CMK (cell line): ENCODE results near the gene ASIC2.

ENCODE experiments used
- DNase-seq: peaks from one replicate; pipeline ENCODE4 v3.0.0-alpha.2; 2010; ENCODE audit warnings: low read depth

Gene ASIC2

DNA sequence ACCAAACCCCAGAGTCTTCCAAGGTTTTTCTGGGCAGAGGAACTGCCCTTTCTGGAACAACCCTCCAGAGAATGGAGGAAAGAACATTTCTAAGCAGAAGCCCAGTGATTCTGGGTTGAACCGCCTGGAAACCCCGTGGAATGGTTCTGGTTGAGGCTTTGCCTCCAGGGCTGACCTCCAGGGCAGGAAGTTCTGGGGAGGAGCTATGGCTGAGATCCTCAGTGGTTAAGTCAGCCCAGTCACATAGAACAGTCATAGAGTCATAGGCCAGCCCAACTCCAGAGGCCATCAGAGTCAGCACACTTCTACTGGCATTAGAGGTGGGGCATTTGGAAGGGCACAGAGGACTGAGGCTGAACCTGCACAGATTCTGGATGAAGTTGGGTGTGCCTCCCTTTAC, 235.5 kb downstream of the ASIC2 start:
- DNase-seq, result no peak

DNA sequence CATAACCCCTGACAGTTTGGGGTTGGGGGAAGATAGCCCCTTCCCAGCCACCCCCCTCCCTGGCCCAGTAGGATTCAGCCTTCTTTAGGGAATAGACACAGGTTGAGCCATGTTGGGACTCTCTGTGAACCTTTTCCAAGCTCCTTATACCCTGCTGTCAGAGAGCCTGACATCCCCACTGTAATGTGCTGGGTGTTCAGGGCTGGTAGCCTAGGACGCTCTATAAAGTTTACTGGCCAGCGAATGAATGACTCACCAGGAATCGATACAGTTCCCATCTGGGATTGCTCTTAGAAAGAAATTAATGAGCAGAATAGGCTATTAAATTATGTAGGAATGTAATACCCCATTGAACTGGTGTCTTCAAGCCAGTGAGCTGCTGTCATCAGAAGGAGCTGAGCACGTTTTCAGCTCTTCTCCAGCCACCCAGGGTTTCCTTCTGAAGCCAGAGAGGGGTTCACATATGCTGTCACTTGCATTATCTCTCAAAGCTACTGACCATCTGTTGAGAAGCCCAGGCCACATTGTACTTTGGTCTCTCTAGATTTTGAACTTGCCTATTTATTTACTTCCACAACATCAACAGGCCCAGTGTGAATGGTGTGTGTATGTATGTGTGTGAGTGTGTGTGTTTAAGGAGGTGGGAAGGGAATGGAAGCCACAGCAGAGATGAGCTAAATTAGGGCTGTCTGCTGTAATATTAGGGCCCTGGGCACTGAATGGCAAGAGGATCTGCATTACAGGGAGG, 236.5 kb downstream of the ASIC2 start:
- no peak for DNase-seq

DNA sequence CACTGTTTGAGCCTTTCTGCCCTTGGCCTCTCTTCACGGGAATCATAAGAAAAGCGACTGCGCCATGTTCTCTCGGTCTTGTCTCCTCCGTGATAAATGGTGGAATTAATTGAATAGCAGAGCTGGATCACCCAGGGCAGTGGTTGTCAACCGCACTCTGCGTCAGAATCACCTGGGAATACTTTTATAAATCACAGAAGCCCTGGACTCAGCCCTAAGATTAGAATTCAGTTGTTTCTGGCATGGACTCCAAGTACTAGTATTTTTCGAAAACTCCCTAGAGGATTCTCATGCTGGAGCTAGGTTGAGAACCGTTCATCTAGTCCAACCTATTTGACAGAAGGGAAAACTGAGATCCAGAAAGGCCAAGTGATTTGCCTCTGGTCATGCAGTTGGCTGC, 237.3 kb downstream of the ASIC2 start:
- no peak for DNase-seq

DNA sequence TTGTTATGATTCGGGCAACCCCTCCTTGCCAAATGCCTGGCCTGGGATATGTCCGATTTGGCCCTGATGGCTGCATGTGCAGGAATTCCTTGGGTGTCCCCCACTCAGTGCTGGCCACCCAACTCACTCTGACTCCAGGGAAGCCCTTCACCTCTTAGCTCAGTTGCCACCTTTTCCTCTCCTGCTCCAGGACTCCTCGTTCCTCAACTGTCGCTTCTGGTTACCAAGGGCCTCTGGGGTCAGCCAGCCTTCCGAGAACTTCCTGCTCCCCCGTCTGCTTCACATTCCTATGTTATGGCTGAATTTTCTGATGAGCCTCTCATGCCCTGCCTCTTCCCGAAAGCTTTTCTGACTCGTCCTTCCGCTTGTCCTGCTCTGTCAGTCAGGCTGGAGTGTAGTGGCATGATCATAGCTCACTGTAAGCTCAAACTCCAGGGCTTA, 237.9 kb downstream of the ASIC2 start:
- DNase-seq, result no peak

DNA sequence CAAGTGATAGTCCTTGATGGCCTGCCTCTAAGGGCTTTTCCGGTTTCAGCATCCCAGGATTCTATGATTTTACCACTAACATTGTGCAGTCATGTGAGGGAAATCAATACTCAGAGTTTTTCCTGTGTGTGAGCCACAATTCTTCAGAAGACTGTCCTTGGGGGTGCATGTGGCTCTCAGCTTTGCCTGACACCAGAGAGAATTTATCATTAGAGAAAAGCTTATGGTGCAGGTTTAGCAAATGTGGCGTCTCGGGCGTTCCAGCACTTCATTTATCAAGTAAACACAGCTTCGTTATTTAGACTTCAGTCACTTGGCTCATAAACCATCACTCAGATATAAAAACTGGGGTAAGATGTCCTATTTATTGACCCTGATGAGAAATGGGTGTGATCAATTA, 238.7 kb downstream of the ASIC2 start:
- DNase-seq, result no peak

DNA sequence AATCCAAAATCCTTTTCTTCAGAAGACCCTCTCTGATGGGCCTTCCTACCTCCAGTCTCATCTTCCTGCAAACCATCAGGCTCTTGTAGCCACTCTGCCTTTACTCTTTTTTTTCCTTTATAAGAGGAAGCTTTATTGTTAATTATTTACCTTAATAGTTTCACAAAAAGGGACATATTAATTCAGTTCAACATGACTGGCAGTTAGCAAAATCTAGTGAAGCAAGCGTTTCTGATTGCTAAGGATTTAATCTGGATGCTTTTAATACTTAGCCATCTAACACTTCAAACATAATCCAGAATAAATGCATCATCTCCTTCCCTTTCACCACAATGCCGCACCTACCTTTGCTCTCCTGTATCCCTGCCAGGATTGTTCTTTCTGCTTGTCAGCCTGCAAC, 239.4 kb downstream of the ASIC2 start:
- DNase-seq, result no peak

DNA sequence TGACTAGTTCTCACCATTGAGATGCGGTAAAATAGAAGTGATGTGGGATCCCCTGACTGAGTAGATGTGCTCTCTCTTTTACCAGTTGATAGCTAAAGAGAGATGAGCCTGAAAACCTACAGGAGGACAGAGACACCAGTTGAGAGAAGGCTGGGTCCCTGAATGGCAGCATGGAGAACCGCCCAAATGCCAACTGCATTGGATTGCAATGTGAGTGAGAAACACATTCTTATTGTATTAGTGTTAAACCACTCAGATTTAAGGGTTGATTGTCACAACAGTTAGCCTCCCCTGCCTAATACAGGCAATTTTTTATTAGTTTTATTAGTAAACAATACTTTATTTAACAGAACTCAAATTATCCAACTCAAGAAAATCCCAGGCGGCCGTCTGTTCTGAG, 240.2 kb downstream of the ASIC2 start:
- DNase-seq, result no peak

DNA sequence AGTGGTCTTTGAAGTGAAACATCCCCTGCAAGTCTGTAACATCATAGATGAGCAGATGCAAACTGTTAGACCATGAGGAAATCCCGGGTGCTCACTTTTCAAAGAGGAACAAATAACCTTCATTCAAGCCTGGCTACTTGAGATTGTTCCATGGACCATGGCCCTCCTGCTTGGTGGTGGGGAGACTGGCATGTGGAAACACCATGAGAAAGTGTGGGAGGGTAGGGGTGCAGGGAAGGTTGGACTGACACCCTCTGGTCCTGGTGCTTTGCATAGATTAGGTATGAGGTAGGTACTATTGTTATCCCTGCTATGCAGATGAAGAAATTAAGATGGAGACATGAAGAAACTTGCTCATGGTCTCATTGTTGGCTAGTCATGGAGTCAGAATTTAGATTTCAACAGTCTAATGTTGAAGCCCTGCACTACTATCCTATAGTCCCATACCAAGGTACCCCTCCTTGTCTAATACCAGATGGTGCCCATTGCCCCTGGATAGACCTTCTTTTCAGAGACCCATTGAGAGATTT, 242.4 kb downstream of the ASIC2 start:
- DNase-seq, result no peak

DNA sequence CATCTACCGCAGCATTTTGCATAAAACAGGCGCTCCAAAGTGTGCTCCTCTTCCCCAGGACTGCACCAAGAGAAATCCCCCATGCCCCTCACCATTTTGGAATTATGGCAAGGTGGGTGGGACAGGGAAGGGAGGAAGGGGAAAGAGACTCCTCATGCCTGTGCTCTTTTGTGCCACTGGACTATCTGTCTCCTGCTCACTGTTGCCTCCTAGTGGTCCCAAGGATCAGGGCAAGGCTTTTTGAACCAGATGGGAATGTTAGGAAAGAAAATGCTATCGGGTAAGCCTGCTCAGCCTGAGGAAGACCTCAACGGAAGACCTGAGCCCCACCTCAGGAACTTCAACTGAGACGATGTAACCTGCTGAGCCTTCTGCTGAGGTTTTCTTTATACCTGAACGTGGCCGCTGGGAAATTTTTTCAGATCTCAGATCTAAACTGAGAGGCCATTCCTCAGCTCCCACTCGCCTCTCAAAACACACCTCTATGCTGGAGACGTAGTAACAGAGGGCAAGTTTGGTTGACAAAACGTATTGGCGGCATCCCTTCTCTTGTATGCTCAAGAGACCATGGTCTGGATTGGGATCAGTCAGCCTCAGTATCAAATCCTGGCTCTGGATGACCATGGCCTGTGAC, 243.2 kb downstream of the ASIC2 start:
- DNase-seq, result peak; percentile 33

DNA sequence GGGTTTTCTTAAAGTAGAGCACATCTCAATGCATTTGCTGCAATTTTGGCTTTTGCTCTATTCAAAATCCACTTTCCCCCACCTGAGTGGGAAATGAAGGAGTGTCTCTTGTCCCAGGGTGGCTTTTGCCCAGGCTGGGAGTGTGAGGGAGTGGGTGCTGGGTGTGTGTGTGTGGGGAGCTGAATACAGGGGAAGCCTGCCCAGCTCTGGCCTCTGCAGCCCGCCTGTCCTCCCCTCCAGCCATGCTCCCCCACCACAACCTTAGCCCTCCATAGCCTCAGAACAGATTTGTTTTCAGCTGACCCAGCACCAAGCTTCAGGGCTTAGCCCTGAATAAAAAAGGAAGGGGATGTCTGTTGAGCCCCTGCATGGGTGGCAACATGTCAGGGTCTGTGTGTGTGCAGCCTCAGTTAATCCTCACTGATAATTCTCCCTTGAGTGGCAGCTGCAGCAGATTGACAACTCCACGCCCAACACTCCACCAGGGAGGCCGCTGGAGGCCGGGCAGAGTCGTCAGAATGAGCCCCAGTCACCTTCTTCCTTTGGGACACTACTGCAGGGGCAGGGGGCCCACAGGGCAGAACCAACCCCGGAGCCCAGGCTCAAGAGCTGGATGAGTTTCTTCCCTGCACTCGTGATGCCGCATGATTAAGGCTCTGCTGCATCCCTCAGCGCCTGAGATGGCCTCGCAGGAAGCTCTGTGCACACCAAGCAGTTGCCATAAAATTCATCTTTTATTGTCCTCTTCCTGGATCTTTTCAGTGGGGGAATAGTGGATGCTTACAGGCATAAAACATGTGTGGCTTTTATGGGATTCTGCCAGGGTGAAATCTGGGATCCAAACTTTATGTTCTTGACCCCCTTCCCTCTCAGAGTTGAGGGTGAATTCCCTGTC, 246.5 kb downstream of the ASIC2 start:
- no peak for DNase-seq

DNA sequence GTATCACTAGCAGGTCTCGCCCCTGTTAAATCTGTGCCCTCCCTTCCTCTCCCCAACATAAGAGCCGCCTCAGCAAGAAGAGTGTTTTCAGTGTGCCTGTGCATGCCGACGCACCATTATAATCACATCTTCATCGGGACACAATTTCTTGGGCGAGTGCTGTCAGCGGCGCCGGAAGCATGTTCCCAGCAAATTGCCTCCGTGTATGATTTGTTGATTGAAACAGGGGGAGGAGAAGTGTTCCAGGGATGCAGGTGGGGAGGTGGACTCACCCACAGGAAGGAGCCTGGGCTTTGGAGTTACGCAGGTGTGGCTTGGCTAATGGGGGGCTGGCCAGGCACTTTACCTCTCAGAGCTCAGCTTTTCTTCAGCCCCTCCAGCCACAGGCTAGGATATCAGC, 247.9 kb downstream of the ASIC2 start:
- DNase-seq, result no peak

DNA sequence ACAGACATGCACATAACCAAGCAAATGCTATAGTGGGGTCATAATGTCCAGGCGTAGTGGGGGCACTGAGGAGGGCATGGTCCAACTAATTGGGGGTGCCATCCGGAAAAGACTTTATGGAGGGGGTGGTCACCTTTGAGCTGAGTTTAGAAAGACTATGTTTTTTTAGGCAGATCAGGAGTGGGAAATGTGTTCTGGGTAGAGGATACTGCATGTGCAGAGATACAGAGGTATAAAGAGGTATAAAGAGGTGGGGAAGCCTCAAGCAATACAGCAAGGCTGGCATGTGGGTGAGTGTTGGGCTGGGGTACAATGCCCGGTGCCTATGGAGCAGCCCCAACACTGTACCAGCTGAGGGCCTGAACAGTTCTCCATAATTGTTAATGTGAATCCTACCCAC, 248.3 kb downstream of the ASIC2 start:
- DNase-seq, result no peak

DNA sequence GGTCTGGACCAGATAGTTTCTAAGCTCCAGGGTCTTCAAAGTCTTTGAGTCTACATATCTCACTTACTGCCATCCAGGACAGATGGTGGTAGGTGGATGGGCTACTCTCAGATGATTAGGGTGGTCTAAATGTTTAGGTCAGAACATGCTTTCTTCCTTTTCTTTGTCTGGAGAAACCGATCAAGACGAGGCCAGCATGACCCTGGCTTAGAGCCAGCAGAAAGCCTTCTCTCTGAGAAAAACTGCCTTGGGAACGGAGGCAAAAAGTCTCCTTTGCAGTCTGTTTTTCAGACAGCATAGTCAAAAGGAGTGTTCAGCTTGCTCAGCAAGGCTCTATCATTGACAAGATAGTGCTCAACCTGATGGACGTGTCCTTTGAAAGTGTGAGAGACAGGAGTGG, 252.6 kb downstream of the ASIC2 start:
- no peak for DNase-seq

DNA sequence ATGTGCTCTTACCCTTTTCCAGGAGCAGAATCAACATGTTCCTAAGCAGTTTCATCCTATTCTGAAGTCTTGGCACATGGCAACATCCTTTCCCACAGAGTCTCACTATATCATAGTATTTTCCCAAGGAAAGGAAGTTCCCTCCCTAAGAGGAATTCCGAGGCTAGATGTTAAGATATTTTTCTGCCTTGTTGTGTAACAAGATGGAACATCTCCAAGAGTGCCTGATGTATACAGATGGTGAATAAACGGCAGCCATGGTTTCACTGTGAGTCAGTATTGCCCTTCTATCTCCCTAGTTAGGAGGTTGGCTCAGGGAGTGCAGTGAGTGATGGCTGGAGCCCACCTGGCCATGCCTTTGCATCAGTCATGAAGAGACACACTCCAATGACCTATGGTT, 253.2 kb downstream of the ASIC2 start:
- DNase-seq, result no peak

DNA sequence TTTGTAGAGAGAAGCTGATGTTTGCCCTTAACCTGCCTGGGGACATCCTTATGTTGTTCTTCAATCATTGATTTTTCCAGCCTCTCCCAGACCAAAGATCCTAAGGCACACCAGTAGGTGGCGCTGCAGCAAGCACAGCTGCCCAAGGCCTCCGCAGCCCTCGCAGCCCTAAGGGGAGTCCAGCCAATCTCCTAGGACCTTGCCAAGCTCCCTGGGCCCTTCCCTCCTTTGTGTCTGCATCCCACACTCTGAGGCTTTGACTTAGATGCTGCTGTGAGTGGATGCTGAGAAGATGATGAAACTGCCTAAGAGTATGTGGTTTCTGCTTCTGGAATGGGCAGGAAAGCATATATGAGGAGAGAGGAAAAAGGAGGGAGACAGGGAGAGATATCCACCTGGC, 254.4 kb downstream of the ASIC2 start:
- DNase-seq, result no peak

DNA sequence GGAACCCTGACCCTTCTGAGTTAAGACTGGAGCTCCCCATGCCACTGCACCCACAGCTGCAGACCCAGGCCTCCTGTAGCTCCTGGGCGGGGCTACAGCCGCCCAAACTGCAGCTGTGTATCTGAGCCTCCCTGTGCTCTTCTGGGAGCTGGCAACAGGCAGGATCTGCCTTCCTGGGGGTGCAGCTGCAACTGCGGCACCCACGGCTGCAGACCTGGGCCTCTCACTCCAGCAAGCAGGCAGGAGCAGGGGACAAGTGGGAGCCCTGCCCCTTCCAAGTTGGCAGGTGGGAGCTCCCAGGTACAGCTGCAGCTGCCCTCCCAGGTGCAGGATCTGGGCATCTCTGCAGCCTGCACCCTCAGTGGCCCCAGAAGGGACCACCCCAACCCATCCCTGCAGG, 259.9 kb downstream of the ASIC2 start:
- no peak for DNase-seq

DNA sequence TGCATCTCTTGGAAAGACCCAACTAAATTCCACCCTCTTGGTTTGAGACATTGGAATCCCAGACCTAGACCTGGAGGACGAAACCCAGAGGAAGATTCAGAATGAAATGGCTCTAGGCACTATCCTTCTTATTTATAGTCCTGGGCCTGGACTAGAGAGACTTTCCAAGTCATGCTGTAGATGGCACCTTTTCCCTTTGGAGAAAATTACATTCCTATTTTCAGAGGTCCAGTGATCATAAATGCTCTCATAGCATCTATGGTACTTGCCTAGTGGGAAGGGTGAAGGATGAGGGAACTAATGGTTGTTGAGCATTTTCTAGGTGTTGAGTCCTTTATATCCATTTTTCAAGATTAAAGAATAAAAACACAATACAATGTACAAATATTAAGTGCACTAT, 264.3 kb downstream of the ASIC2 start:
- DNase-seq, result no peak

DNA sequence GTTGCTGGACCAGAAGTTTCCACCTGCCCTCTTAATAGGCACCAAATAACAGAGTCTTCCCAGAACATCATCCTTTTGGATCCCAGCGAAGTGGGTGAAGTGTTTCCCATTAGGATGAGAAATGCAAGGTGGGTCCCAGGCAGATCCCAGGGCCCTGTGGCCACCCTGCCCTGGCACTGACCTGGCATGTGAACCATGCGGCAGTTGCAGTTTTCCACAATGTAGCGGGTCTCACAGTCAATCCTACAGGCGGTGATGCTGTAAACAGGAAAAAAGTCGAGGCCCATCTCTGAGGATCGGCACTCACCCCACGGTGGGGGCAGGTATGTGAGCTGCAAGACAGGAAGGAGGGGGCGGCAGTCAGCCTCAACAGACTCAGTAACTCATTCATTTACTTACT, 265.0 kb downstream of the ASIC2 start:
- no peak for DNase-seq

DNA sequence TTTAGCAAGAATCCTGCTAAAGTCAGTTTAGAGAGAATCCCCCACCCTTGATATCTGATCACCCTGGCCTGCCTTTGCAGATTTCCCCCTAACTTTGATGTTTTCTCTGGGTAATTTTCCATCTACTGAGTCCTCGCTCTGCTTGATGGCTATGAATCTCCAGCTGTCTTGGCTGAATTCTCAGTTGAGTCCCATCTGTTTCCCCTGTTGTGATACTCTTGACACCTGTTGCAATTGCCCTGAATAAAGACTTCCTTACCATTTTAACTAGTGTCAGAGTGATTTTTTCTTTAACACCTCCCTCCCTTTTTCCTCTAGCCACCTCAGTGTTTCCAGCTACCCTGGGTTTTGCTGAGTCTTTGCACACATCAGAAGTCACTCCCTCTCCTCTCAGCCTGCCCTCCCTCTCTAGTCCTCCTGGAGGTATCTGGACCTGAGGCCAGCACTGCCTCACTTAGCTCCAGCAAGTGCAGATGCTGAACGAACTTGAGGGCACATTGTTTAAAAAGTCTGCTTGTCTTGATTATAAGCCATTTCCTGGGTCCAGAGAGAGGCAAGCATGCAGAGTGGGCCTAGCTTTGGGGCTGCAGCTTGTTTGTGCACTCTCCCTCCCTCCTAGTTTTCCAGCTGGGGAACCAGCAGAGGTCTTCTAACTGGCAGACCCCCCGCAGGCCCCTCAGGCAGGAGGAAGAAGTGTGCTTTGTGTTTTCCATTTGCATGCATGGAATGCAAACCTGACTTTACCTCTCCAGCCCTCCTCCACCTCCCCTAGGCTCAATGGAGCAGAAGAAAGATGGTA, 268.2 kb downstream of the ASIC2 start:
- DNase-seq, result no peak

DNA sequence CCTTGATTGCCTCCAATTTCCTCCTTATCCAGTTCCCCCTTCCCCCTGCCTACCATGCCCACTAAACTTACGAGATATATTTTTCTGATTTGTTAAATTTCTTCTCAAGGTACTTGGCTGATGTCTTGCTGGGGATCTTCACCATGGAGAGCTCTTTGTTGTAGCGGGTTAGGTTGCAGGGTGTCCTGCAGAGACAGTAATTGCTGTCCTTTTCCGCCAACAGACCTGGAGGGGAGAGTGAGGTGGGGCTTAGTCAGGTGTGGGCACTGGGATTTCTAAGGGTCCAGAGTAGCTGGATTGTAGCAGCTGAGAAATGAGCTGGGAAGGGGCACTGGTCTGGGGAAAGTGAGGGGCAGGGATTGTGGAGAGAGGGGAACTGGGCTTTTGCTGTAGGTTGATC, 269.3 kb downstream of the ASIC2 start:
- no peak for DNase-seq

DNA sequence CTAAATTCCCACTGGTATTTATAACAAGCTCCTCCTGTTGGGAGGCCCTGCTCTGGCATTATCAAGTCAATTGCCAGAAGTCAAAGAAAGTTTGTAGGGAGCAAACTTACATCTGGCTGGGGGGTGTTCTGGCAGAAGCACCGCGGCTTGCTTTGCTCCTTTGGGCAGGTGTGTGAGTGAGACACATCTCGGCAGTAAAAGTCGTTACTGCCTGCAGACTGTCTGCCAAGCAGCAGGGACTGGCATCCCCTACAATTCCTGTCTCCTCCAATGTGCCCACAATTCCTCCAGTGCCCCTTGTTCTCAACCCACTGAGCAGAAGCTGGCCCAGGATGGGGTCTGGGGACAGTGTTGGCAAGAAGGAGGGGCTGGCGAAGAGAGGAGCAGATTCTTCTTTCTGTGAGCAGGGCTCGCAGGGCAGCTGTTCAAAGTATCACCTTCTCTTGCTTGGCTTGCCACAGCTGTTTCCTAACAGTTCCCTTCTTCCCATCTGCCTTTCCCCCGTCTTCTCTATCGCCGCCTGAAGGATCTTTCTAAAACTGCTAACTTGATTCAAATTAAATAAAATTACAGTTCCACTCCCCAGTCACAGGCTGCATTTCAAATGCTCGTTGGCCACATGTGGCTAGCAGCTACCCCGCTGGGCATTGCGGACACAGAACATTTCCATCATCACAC, 271.2 kb downstream of the ASIC2 start:
- no peak for DNase-seq
